Mesothelial cell of epicardium (in vitro differentiated cells): ENCODE measurements around the gene PTPN18. TPM values are rescaled to one million over a fixed set of nuclear protein-coding genes. Genes with fewer than 3 reads are reported as not detected.
A peak's percentile ranks its signal among the peaks of the same experiment; 100 is the strongest.

Experiments
- DNase-seq, 2 experiments: peaks; one replicate each; pipeline ENCODE4 v3.0.0; 2021; ENCODE audit warnings: low spot score in 2 of 2; ENCODE audit not compliant: unreplicated experiment in 2 of 2
- H3K27ac Mint-ChIP-seq: 2 replicates; pipeline ENCODE4 v1.8.0; 2021; ENCODE audit warnings: mixed read lengths
- H3K27me3 Mint-ChIP-seq: 2 replicates; pipeline ENCODE4 v1.8.0; 2021; ENCODE audit warnings: low read depth, mixed read lengths
- H3K36me3 Mint-ChIP-seq: 2 replicates; pipeline ENCODE4 v1.8.0; 2021; ENCODE audit warnings: mixed read lengths
- H3K4me1 Mint-ChIP-seq: 2 replicates; pipeline ENCODE4 v1.8.0; 2021; ENCODE audit warnings: mixed read lengths
- H3K4me3 Mint-ChIP-seq: 2 replicates; pipeline ENCODE4 v1.8.0; 2021; ENCODE audit warnings: mild to moderate bottlenecking, moderate library complexity, mixed read lengths
- H3K9me3 Mint-ChIP-seq: 2 replicates; pipeline ENCODE4 v1.8.0; 2021; ENCODE audit warnings: mixed read lengths
- CTCF ChIP-seq: fragments of 200-600 bp; sonication (generic); IDR thresholded peaks from one replicate; pipeline ENCODE4 v1.5.0; 2021; ENCODE audit warnings: antibody characterized with exemption; ENCODE audit not compliant: unreplicated experiment
- total RNA-seq: library from RNA; stranded (reverse); gene quantifications from 3 replicates; pipeline ENCODE4 v1.2.1, GENCODE V29; 2021

PTPN18 gene
- total RNA-seq, 1 donor from 2014 or later = 20.1 TPM

- H3K4me3 Mint-ChIP-seq = peak overlapping the region; percentile 86
- peak; percentile 79 to 91 for DNase-seq
- H3K27me3 Mint-ChIP-seq = peaks cover 2% of the 10 kb centered on the region
- peaks cover 20% of the 10 kb centered on the region for H3K4me1 Mint-ChIP-seq
- H3K36me3 Mint-ChIP-seq = peaks cover 14% of the 10 kb centered on the region
- TF ChIP-seq CTCF = peak; percentile 98
- peak overlapping the region; percentile 90 for H3K27ac Mint-ChIP-seq
- H3K9me3 Mint-ChIP-seq = peaks cover 5% of the 10 kb centered on the region
These were observed 16.4 kb downstream of the PTPN18 start for GRCh38 chr2:130372055-130372832.

DNA sequence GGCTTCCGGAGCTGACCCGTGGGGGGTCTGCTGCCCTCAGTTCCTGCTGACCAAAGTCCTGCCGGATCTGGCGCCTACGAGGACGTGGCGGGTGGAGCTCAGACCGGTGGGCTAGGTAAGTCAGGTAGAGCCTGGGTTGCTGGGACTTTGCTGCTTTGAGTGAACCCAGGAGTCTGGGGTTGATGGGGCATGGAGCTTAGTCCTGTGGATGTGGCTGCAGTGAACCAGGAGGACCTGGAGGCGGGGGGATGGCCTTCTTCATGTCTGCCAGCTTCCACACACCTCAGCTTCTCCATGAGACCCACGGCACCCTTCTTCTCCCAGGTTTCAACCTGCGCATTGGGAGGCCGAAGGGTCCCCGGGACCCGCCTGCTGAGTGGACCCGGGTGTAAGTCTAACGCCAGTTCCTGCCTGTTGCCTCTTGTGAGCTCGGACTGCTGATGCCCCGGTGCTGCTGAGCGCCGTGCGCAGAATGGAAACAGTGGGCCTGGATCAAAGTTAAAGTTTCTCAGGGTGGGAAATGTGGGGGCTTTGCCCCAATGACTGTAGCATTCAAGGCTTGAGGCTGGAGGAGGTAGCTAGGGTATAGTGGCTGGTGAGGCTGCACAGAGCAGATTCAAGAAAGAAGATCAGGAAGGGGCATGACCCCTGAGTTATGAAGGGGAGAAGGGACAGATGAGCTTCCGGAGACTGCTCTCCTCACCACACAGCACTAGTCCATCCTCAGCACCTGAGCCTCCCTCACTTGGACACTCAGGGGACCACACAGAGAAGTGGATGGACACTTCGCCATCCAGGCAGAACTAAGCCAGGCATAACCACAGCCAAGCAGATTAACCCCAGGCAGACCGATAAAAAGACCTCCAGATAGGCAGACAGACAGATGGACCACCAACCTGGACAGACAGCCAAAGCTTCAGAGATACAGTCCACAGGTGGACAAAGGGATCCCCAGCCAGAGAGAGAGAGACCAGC lies 17.3 kb downstream of the PTPN18 start:
- Mint-ChIP-seq H3K4me1 (peaks cover 20% of the 10 kb centered on the region), H3K36me3 (peaks cover 14% of the 10 kb centered on the region), H3K27ac (no peak overlapping the region), H3K27me3 (no peaks in the 10 kb centered on the region), H3K4me3 (peak overlapping the region; percentile 86), H3K9me3 (no peaks in the 10 kb centered on the region)
- DNase-seq = no peak
- TF ChIP-seq CTCF = peak; percentile 63

DNA sequence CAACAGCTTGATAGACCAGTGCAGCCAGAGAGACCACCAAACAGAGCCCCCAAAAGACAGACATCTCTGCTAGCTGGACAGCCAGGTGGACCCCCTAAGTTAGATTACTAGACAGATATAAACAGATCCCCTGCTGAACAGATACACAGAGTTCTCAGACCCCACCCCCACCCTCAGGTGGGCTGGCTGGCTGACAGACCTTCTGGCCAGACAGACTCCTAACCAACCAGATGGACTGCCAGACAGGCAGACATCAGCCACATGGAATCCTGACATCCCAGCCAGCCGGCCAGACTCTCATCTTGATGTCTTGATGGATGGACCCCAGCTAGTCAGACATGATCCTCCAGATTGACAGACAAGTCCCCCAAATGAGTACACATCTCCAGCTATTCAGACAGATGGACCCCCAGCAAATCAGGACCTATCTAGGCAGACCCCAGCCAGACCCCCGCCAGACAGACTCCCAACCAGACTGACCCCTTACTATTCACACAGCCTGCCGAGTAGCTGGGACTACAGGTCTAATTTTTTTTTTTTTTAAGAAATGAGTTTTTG lies 18.0 kb downstream of the PTPN18 start:
- H3K4me3 Mint-ChIP-seq = peak overlapping the region; percentile 86
- H3K27ac Mint-ChIP-seq = no peak overlapping the region
- no peak for TF ChIP-seq CTCF
- H3K4me1 Mint-ChIP-seq = peaks cover 20% of the 10 kb centered on the region
- peaks cover 14% of the 10 kb centered on the region for H3K36me3 Mint-ChIP-seq
- no peak for DNase-seq
- no peaks in the 10 kb centered on the region for H3K27me3 Mint-ChIP-seq
- H3K9me3 Mint-ChIP-seq = no peaks in the 10 kb centered on the region

DNA sequence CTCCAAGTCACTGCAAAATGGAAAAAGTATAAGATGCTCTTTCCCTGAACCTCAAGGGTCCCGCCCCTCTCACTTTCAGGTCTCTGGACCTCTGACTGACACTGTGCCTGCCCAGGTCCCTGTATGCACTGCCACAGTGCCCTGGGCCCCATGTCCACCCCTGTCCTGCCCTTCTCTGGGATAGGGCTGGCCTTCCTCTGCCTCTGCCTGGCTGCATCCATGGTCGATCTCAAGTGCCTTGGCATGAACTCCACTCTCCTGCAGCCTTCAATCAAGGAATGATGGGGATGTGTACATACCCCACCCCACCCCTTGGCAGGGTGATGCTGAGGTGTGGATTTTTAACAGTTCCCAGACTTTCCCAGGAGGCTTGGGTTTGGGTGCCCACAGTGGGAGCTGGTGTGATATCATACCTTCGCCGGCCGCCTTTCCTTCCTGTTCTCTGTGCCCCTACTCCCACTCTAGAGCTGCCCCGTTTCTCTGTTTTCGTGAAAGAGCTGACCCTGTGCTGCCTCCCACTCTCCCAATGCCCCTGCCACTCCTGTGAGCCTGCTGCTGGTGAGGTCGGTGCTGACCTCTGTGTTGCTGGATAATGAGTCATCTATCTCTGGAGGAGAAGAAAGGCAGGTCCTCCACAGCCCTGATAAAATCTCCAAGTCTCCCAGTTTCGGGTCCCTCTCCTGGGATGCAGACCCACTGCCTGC lies 18.9 kb downstream of the PTPN18 start:
- Mint-ChIP-seq H3K27me3 (no peaks in the 10 kb centered on the region), H3K36me3 (peaks cover 14% of the 10 kb centered on the region), H3K4me1 (peaks cover 22% of the 10 kb centered on the region), H3K27ac (no peak overlapping the region), H3K9me3 (no peaks in the 10 kb centered on the region), H3K4me3 (peak overlapping the region; percentile 36)
- DNase-seq = no peak
- TF ChIP-seq CTCF = no peak
